OCI-M1 (cell line): ENCODE results near the gene GARNL3.

ENCODE experiments used
- DNase-seq: peaks from one replicate; lab custom pipeline; 2025; lab: John Stamatoyannopoulos, UW

Gene GARNL3

DNA sequence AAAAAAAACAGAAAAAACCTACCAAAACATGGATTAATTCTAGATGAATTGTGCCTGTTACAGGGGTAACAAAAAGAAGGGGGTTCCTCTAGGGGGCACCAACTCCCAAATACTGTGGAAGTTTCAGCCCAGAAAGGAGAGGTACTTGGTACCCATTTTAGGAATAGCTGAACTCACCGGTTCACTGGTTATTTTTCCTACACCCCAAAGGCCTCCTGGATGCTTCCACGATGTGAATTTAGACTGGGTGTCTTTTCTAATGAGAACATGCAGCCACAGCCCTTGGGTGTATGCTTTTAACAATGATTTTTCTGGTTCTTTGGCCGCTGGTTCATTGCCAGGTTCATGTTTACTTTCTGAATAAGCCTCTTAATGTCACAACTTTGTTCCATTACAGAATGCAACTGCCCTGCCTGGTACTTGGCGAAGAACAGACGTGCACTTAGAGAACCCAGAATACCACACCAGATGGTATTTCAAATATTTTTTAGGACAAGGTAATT, 46.7 kb downstream of the GARNL3 start:
- peak; percentile 5 for DNase-seq

- DNase-seq, result no peak
Observed at GRCh38 chr9:127313042-127313560, 48.5 kb downstream of the GARNL3 start.

DNA sequence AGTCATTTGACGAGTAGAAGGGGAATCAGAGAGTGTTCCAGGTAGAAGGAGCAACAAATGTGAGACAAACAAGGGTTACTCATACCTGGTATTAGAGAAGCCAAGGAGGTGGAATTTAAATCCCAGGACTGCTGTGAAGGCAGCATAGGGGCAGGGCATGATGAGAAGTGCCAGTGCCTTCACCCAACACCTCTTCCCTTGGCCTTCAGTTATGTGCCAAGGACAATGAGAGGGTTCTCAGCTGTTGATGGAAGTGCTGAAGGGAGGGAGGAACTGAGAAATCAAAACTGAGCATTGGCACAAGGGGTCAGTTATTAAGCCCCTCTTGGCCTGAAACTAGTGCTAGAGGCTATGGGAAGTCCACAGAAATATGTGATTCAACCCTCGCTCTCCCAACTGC, 50.3 kb downstream of the GARNL3 start:
- DNase-seq, result no peak

DNA sequence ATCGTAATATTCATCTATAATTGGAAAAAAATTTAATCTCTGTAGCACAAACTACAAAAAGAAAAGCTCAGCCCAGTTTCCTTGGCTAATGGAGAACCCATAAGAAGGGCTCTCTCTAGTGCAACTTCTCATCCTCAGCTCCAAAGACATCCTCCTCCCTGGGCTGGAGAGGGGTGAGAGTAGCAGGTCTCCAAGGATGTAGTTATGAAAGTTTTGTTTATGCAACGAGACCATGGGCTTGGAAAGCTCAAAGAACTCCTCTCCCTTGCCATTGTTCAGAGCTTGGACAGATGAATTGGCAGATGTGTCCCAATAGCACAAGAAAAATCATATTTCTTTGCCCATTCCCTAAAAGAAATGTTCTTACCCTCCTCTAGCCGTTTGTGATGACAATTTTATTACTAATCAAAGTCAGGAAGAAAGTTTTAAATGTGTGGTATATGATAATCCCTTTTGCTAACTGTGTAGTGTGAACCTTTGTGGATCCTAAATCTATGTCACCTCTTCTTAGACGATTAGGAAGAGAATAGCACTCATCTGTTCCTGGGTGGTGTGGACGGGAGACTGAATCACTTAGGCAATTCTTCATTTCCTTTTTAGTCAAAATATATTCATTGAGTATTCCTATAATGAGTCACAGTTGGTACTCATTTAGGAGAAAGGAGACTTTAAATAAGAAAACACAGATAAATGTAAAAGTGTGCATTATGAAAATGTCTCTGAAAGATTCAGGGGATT, 52.2 kb downstream of the GARNL3 start:
- DNase-seq, result no peak

DNA sequence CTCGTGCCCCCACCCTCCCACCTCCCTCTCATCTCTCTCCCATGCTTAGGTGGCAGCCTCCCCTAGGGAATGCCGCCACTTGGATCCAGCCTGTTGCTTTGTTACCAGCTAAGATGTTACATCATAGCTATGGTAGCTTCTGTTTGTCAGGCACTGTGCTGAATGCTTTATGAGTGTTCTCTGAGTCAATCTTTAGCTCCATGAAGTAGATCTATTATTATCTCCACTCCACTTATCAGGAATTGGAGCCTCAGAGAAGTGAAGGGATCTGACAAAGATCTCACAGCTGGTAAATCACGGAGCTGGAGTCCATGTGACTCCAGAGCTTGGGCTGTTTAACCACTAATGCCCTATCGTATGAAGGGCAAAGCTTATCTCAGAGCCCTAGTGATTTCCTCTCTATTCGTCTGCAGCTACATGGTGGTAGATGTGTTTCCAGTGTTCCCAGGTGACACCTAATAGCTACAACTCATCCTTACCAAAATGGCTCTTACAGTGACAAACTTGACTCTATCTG, 54.1 kb downstream of the GARNL3 start:
- no peak for DNase-seq

DNA sequence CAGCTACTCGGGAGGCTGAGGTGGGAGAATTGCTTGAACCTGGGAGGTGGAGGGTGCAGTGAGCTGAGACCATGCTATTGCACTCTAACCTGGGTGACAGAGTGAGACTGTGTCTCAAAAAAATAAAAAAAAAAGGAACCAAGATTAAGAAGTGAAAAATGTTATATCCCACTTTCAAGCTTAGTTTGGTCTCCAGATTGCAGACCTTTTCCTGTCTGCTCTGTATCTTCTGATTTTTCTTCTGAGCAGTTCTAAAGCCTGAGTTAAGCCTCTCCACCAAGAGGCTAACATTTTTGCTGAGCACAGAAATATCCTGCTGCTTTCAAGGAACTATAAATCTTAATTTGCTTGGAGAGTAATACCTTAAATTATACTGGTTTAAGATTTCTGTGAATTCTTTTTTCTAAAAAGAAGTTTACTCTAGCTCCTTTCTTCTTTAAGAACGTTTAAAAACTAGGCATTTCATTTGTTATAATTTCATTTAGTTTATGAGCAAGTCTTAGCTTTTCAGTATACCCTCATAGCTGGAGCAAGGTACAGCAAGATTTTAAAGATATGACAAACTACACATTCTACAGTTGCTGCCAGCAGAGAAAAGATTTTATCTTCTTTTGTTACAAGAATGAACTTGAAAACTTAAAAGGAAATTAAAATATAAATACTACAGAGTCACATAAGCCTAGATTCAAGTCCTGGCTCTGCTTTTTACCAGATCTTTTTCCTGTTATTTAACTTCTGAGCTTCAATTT, 55.0 kb downstream of the GARNL3 start:
- DNase-seq, result no peak

- DNase-seq, result no peak
Observed at GRCh38 chr9:127320115-127320378, 55.5 kb downstream of the GARNL3 start.

DNA sequence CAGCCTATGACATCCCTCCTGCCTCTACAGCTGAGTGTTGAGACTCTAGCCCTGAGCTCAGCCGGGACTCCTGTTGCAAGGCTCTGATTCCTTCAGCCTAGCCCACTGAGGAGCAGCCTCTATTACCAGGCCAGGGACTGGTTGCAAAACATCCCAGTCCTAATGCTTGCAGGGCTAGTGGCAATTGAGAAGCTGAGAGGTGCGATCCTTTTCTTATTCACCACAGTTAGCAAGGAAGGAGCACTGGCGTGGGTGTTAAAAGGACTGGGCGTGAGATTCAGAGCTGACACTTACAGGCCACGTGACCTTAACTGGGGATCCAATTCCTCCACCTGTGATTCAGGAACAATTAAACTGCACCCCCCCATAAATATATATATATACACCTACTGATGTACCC, 58.8 kb downstream of the GARNL3 start:
- no peak for DNase-seq

DNA sequence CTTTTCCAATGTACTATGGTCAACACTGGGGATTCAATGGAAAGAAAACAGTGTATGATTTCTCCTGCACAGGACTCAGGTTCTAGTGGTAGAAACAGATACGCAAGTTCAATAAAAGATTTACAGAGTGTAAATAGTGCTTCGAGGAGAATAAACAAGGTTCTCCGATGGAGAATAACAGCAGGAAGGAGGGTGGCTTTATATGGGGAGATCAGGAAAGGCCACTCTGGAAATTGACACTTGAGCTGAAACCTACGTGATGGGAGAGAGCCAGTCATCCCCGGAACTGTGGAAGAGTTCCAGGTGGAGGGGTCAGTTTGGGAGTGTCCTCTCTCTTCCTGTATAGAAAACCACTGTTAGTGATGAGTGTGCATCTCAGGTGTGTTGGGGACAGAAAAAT, 65.9 kb downstream of the GARNL3 start:
- no peak for DNase-seq

DNA sequence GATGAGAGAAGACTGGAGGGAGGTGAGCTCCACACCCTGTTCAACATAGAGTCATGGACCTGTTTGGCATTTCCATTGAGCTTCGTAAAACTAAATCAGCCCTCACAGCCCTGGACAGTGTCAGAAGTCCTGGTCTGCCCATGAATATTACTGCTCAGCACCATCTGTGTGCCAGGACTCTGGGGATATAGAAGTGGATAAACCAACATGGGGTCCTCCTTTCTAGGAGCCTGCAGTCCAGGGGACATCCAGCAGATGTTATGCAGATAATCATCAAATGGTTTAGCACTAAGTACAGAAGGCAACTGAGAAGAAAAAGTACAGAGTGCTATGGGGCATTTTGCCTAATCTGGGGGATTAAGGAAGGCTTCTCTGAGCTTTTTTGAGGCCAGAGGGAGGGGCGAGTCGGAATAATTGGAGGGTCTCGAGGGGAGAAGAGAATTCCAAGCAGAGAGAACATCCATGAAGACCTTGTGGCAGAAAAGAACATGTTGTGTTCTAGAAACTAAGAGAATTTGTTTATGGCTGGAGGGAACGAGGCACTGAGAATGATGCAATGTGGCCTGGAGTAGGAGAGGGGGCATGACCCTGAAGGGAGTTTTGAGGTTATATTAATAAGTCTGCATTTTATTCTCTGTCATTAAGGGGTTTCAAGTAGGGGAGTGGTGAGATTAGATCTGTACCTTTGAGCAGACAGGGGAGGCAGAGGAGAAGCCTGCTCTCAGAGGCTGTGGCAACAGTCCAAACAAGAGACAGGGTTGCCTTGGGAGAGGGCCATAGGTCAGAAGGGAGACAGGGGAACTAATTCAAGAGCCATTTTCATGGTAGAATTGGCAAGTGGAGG, 68.9 kb downstream of the GARNL3 start:
- DNase-seq, result no peak

- no peak for DNase-seq
Observed at GRCh38 chr9:127334725-127335124, 70.2 kb downstream of the GARNL3 start.

DNA sequence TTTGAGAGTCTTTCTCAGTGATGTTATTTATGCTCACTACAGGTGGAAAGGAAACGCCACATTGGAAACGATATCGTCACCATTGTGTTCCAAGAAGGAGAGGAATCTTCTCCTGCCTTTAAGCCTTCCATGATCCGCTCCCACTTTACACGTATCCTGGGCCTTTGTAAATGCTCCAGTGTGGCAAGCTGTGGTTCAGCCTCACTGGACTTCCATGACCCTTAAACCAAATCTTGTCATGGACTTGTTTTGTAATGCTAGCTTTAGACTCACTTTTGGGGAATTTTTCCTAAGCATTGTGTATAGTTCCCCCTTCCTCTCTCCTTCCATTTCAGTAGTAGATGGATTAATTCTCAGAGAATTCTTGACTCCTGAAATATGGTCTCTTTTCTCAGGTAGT, 71.5 kb downstream of the GARNL3 start:
- no peak for DNase-seq

DNA sequence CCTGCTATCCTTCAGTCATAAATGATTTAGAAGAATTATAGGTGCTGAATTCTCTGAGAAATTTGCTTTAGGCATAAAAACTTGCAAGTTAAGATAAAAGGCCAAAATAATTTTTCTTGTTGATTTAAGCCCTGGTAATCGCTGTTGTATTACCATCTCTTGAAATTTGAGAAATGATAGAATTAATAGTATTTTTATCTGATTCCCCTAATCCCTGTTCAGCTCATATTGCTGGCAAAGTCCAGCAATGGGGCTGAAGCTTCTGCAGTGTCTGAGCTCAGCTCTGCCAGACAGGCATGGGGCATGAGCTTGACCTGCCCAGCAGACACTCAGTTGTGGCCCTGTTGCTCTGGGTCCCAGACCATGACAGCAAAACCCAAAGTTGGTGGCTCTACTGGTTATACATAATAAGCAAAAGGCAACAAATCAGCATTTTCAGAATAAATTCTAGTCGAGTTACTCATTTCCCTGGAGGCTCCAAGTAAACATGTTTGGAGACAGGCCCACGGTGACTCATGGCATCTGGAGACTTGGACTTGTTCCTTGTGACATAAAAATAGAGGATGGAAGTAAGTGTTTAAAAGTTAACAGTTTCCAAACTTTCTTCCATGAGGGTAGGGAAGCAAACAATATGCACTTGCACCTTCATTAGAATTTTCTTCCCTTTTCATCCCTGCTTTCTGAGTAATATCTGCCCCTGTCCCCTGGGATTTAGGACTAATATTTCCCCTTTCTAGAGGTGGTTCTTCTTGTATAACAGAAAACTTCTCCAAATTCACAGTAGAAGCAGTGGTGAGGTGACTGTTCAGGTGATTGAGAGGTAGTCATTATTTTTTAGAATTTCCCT, 72.2 kb downstream of the GARNL3 start:
- DNase-seq, result no peak

- DNase-seq, result no peak
Observed at GRCh38 chr9:127340721-127341120, 76.1 kb downstream of the GARNL3 start.

GRCh38 chr9:127341152-127341551, 76.6 kb downstream of the GARNL3 start:
- no peak for DNase-seq

GRCh38 chr9:127344368-127345000, 79.9 kb downstream of the GARNL3 start:
- DNase-seq, result no peak

DNA sequence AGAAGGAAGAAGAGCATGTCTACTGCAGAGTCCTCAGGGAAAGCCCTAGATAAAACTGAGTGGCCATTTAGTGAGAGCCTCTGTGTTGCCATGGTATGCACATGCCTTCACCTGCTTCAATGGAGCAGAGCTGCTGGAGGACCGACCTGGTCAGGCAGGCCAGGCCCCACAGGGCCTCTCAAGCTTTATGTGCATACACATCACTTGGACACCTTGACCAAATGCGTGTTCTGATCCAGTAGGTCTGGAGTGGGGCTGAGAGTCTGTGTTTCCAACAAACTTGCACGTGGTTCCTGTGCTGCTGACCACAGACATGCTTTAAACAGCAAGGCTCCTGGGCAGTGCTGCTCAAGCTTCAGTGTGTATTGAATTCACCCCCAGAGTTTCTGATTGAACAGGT, 81.0 kb downstream of the GARNL3 start:
- DNase-seq, result no peak

DNA sequence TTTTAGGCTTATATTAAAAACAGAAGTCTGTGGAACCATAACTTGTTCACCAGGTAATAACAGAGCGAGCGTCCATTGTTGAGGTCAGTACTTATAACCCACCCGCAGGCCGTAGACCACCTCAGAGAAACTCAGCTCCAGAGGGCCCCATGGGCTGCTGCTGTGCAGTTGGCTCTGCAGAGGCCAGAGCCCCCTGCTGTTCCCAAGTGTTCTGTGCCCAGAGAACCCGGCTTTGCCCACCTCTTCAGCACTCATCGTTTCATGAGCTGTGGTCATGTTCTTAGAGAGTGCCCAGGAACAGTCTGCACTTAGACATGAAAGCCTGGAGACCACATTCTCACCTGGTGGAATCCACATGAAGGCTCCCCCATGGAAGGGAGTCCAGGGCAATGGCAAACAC, 82.0 kb downstream of the GARNL3 start:
- no peak for DNase-seq

DNA sequence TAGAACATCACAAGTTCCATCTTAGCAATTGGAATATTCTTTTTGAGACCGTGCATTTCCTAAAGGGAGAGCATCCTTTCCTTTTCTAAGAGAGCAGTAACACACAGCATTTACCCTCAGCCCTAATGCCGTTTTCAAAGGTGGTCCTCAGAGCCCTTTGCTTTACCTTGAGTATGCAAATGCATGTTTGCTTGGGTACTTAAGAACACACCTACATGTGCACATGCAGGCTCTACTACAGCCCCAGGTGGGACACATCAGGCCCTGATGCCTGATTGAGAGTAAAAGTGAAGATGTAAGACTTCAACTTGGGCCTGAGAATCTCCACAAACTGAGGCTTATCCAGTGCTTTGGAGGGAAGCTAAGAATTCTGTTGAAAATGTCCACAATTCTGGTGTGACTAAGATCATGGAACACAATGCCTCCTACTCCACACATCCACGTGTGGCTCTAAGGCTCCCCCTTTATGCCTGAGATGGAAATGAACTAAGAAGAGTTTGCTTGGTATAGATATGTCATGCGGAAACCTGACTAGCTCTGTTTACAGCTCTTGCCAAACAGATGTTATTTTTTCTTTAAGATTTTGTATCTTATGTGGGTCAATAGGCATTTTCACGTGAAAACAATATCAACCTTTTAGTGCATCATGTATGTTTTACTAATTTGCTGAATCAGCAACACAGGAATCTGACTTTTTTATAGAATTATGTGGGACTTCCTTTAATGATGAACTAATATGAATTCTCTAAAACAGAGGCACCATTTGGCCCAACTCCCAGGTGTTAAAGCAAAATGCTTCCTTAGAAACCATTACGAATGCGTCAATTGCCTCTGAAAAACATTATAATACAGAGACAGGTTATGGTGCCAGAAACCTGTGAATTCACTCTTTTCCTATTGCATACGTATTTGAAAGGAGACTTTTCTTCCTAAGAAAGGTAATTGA, 83.5 kb downstream of the GARNL3 start:
- DNase-seq, result peak; percentile 5
